Upper lobe of left lung (tissue), 4 donors: ENCODE measurements around the gene NBPF8.
"Not testable (repeated sequence)": the region's sequence is repeated elsewhere in the genome, so short reads cannot be mapped to it uniquely, and the experiment has no call there.

Experiments
- CTCF ChIP-seq, 6 experiments: fragments of 450-650 bp in 4 of 6; fragments of 200-600 bp in 2 of 6; sonication (generic) in 2 of 6; IDR thresholded peaks; one replicate each; pipeline ENCODE4 v1.5.1; 2016 to 2019; ENCODE audit warnings: antibody characterized with exemption in 6 of 6
- EP300 ChIP-seq, 4 donors: sonication (generic); formaldehyde crosslinking; IDR thresholded peaks; one replicate each; pipeline ENCODE4 v1.5.1; 2017; ENCODE audit warnings: antibody characterized with exemption in 4 of 4, control low read depth in 2 of 4
- POLR2A ChIP-seq, 4 donors: fragments of 450-650 bp; IDR thresholded peaks; one replicate each; pipeline ENCODE4 v1.5.1; 2016 to 2017; ENCODE audit warnings: antibody characterized with exemption in 4 of 4, mild to moderate bottlenecking in 2 of 4
- POLR2AphosphoS5 ChIP-seq, 2 donors: sonication (generic); formaldehyde crosslinking; IDR thresholded peaks; one replicate each; pipeline ENCODE4 v1.5.1; 2017; ENCODE audit warnings: antibody characterized with exemption in 2 of 2

GRCh38 chr1:120433831-120434230 lies 19.0 kb downstream of the NBPF8 start:
- not testable (repeated sequence) for TF ChIP-seq EP300, CTCF, POLR2A, POLR2AphosphoS5 (IDR thresholded peaks at IDR 0.05)
